ENCODE data around the gene SEC14L2.

GRCh38 chr22:30429887-30430286 lies 33.1 kb downstream of the SEC14L2 start:
- TF ChIP-seq, protein P1, sequence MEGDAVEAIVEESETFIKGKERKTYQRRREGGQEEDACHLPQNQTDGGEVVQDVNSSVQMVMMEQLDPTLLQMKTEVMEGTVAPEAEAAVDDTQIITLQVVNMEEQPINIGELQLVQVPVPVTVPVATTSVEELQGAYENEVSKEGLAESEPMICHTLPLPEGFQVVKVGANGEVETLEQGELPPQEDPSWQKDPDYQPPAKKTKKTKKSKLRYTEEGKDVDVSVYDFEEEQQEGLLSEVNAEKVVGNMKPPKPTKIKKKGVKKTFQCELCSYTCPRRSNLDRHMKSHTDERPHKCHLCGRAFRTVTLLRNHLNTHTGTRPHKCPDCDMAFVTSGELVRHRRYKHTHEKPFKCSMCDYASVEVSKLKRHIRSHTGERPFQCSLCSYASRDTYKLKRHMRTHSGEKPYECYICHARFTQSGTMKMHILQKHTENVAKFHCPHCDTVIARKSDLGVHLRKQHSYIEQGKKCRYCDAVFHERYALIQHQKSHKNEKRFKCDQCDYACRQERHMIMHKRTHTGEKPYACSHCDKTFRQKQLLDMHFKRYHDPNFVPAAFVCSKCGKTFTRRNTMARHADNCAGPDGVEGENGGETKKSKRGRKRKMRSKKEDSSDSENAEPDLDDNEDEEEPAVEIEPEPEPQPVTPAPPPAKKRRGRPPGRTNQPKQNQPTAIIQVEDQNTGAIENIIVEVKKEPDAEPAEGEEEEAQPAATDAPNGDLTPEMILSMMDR (IDR thresholded peaks at IDR 0.05; ENCODE audit: insufficient read depth, low read depth, low read length), result no peak
- no peak for TF ChIP-seq EZH2 (IDR thresholded peaks at IDR 0.05; ENCODE audit: insufficient read depth, low read length)

All from astrocyte (in vitro differentiated cells and primary cell).